Liver (tissue), 3 donors: ENCODE data around the gene SNX1.
A peak's percentile ranks its signal among the peaks of the same experiment; 100 is the strongest.

Experiments
- JUND ChIP-seq, 2 donors: IDR thresholded peaks; 2 replicates each; pipeline ENCODE4 v1.6.1; 2016; ENCODE audit warnings: antibody characterized with exemption in 2 of 2
- RXRA ChIP-seq, 2 donors: IDR thresholded peaks; 2 replicates each; pipeline ENCODE4 v1.6.1; 2017 to 2018; ENCODE audit warnings: antibody characterized with exemption in 2 of 2, mild to moderate bottlenecking in 1 of 2
- SP1 ChIP-seq: IDR thresholded peaks from 2 replicates; pipeline ENCODE4 v1.6.1; 2018; ENCODE audit warnings: antibody characterized with exemption, mild to moderate bottlenecking
- YY1 ChIP-seq: IDR thresholded peaks from 2 replicates; pipeline ENCODE4 v1.6.1; 2016; ENCODE audit warnings: antibody characterized with exemption, mild to moderate bottlenecking
- TF ChIP-seq, protein P1 (sequence below): fragments of 150-350 bp; IDR thresholded peaks from 2 replicates; pipeline ENCODE4 v1.5.1; 2017; ENCODE audit warnings: improper control_type of control experiment, low read depth, low read length; ENCODE audit not compliant: missing input control
- TF ChIP-seq, protein P2 (sequence below): IDR thresholded peaks from 2 replicates; pipeline ENCODE4 v1.6.1; 2016; ENCODE audit warnings: antibody characterized with exemption, mild to moderate bottlenecking
- TF ChIP-seq, protein P3 (sequence below): IDR thresholded peaks from 2 replicates; pipeline ENCODE4 v1.6.1; 2016; ENCODE audit warnings: antibody characterized with exemption
- donor health status: healthy.
- donor health status: healthy.

DNA sequence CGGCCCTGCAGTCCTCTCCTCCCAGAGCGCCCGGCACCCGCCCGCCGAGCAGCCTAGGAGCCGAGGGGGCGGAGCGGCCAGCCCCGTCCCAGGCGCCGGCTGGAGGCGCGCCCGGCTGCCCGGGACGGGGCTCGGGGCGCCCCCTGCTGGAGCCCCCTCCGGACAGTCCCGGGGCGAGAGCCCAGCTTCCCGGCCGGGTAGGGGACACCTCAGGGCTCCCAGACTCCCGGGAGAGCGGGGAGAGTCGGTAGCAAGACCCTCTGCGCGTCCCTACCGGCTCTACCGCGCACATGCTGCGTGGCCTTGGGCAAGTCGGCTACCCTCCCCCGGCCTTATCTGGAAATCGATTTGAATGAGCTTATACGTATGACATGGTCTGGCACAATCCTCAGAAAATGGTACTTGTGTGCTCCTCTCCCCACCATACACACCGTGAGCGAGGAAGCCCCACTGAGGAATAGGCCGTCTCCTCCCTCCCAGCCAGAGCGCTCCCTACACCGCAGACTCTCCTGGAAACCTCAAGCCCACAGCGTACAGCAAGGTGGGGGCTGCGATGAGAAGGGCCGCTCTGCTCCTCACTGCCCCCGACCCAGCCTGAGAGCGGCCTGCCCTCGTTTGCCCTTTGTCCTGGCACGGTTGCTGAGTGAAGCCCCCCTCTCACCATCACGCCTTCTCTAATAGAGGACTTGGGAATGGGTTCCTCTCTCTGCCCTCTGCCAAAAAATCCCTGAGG, 49.2 kb upstream of the SNX1 start, which contains the start of gene DAPK2:
- TF ChIP-seq, protein P1, sequence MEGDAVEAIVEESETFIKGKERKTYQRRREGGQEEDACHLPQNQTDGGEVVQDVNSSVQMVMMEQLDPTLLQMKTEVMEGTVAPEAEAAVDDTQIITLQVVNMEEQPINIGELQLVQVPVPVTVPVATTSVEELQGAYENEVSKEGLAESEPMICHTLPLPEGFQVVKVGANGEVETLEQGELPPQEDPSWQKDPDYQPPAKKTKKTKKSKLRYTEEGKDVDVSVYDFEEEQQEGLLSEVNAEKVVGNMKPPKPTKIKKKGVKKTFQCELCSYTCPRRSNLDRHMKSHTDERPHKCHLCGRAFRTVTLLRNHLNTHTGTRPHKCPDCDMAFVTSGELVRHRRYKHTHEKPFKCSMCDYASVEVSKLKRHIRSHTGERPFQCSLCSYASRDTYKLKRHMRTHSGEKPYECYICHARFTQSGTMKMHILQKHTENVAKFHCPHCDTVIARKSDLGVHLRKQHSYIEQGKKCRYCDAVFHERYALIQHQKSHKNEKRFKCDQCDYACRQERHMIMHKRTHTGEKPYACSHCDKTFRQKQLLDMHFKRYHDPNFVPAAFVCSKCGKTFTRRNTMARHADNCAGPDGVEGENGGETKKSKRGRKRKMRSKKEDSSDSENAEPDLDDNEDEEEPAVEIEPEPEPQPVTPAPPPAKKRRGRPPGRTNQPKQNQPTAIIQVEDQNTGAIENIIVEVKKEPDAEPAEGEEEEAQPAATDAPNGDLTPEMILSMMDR = peak; percentile 77
- TF ChIP-seq YY1 (no peak), SP1 (no peak), JUND (IDR thresholded peaks at IDR 0.05) (no peak), RXRA (IDR thresholded peaks at IDR 0.05) (no peak)
- TF ChIP-seq, protein P2, sequence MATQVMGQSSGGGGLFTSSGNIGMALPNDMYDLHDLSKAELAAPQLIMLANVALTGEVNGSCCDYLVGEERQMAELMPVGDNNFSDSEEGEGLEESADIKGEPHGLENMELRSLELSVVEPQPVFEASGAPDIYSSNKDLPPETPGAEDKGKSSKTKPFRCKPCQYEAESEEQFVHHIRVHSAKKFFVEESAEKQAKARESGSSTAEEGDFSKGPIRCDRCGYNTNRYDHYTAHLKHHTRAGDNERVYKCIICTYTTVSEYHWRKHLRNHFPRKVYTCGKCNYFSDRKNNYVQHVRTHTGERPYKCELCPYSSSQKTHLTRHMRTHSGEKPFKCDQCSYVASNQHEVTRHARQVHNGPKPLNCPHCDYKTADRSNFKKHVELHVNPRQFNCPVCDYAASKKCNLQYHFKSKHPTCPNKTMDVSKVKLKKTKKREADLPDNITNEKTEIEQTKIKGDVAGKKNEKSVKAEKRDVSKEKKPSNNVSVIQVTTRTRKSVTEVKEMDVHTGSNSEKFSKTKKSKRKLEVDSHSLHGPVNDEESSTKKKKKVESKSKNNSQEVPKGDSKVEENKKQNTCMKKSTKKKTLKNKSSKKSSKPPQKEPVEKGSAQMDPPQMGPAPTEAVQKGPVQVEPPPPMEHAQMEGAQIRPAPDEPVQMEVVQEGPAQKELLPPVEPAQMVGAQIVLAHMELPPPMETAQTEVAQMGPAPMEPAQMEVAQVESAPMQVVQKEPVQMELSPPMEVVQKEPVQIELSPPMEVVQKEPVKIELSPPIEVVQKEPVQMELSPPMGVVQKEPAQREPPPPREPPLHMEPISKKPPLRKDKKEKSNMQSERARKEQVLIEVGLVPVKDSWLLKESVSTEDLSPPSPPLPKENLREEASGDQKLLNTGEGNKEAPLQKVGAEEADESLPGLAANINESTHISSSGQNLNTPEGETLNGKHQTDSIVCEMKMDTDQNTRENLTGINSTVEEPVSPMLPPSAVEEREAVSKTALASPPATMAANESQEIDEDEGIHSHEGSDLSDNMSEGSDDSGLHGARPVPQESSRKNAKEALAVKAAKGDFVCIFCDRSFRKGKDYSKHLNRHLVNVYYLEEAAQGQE = no peak
- TF ChIP-seq, protein P3, sequence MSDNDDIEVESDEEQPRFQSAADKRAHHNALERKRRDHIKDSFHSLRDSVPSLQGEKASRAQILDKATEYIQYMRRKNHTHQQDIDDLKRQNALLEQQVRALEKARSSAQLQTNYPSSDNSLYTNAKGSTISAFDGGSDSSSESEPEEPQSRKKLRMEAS = no peak
